Keratinocyte (primary cell): ENCODE measurements around the gene ALX4.

ENCODE experiments used
- CTCF ChIP-seq, 3 experiments: IDR thresholded peaks in 1 of 3; conservative IDR thresholded peaks in 1 of 3; optimal IDR thresholded peaks in 1 of 3; 2 replicates in 2 of 3; 3 replicates in 1 of 3; pipeline versions ENCODE3 to v1.5.1; 2011; ENCODE audit warnings: low read length in 3 of 3, mild to moderate bottlenecking in 3 of 3, moderate library complexity in 2 of 3, control low read depth in 1 of 3, inconsistent platforms in 1 of 3; ENCODE audit not compliant: insufficient read depth in 2 of 3; ENCODE audit errors: extremely low read depth in 1 of 3
- EZH2 ChIP-seq: IDR thresholded peaks from one replicate; pipeline ENCODE4 v1.6.1; 2012; ENCODE audit warnings: inconsistent platforms, mild to moderate bottlenecking, low read length, moderate library complexity

GRCh38 chr11:44315947-44316658 is 6.2 kb upstream of the ALX4 start:
- TF ChIP-seq CTCF (optimal IDR thresholded peaks at IDR 0.05 in 1 of 3, IDR thresholded peaks at IDR 0.05 in 1 of 3, conservative IDR thresholded peaks at IDR 0.05 in 1 of 3; ENCODE audit: extremely low read depth in 1 of 3, insufficient read depth in 2 of 3, low read length in 3 of 3) (no peak), EZH2 (peak; percentile 81)
